ENCODE results near the gene B4GAT1.
"Not testable (repeated sequence)": the region's sequence is repeated elsewhere in the genome, so short reads cannot be mapped to it uniquely, and the experiment has no call there.

The B4GAT1 gene

DNA sequence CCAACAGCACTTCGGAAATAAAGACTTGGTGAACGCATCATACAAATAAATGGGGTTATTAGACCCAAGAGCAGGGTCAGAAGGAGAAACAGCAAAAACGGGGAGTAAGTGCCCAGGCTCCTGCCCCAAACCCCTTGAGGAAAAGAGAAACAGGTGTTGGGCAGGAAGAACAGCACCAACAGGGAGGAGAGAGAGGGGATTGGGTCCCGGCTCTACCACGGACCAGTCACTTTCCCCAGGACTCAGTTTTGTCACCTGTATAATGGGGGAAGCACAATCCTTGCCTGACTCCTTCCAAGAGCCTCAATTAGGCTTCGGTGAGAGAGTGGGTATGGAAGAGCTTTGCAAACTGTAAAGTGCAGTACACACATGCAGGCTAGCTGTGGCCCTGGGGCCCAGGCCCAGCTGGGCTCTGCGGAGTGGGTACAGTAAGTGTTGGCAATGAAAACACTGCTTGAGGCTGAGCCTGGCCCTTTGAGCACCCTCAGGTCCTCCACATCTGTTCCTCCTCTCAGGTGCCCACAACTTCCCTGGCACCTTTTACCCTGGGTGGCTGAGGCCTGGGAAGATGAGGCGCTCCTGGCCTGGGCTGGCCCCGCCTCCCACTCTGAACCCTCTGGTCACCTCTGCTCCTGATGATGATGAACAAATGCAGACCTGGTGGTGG is 15.2 kb upstream of the B4GAT1 start:
- DNase-seq = no peak

DNA sequence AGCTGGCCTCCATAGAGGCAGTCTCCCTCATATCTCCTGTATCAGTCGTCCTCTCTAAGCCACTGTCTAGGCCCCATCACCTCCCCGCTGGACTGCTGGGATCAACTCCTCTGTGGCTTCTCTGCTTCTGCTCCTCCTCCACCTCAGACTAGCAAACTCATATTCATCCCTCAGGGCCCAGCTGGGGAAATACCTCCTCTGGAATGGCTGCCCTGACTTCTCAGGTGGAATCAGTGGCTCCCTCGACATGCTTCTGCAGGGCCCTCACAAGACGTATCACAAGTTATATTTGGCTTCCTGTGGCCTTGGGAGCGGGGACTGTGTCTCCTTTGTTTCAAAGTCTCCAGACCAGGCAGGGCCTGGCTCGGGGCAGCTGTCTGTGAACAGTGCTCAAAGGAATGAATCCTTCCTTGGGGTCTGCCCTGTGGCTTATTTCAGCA is 14.1 kb upstream of the B4GAT1 start:
- DNase-seq = no peak

DNA sequence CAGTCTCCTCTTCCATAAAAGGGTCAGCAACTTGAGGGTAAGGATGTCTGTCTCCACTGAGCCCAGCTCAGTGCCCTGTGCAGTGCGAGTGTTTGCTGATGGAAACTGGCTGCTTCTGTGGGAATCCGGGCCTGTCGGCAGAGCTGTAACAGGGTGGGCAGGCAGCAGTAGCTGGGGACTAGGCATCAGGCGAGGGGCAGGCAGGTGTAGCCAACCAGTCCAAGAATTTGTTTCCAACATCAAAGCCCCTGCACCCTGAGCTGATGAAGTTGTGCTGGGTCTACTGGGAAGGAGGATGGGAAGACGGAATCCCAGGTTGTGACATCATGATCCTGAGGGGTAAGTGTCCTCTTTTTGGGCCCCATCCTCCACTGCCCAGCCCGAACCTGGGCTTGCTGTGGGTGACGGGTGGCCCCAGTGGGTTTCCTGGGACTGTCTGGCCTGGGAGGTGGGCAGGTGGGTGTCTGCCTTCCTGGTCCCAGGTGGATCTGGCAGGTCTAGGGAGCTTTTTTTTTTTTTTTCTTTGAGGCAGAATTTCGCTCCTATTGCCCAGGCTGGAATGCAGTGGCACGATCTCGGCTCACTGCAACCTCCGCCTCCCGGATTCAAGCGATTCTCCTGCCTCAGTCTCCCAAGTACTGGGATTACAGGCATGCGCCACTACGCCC is 13.1 kb upstream of the B4GAT1 start:
- no peak for DNase-seq

DNA sequence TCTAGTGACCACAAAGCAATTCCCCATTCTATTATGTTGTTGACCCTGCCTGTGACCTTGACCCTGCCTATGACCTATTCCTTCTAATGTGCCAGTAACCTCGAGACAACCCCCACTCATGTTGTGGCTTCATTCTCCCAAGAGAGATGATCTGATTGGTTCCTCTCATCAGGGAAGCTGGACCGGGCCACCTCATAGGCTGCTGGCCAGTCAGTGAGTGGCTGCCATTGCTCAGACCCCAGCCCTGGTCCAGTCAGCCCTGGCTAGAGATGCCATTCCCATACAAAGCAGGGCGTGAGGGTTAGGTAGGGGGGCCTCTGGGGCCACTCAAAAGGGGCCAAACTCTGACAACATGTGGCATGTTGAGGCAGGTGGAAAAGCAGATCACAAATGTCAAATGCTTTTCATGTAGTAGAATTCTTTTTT is 12.2 kb upstream of the B4GAT1 start:
- DNase-seq = no peak

DNA sequence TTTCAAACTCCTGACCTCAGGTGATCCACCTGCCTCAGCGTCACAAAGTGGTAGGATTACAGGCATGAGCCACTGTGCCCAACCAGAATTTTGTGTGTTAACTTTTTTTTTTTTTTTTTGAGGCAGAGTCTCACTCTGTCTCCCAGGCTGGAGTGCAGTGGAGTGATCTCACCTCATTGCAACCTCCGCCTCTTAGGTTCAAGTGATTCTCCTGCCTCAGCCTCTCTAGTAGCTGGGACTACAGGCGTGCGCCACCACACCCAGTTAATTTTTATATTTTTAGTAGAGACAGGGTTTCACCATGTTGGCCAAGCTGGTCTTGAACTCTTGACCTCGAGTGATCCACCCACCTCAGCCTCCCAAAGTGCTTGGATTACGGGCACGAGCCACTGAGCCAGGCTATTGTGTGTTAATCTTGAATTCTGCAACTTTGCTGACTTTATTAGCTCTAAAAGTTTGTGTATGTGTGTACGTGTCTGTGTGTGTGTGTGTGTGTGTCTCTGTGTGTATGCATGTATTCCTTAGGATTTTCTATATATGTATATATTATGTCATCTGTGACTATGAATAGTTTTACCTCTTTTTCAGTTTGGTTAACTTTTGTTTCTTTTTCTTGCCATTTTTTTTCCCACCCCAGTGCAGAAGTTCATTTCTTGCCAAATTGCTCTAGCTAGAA is 3.3 kb upstream of the B4GAT1 start:
- DNase-seq = not testable (repeated sequence)

DNA sequence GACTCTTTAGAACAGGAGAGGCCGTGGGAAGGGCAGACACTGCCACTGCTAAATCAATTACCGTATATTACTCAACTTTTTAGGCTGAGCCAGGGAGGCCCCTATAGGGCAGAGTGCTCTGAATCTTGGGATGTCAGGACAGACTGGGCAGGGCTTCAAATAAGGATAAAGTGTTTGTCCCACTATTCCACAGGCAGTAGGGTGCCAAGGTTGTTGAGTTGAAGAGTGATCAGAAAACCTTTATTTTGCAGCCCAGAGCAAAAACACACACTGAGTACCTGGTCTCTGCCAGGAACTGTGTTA is 1.6 kb upstream of the B4GAT1 start:
- no peak for DNase-seq

DNA sequence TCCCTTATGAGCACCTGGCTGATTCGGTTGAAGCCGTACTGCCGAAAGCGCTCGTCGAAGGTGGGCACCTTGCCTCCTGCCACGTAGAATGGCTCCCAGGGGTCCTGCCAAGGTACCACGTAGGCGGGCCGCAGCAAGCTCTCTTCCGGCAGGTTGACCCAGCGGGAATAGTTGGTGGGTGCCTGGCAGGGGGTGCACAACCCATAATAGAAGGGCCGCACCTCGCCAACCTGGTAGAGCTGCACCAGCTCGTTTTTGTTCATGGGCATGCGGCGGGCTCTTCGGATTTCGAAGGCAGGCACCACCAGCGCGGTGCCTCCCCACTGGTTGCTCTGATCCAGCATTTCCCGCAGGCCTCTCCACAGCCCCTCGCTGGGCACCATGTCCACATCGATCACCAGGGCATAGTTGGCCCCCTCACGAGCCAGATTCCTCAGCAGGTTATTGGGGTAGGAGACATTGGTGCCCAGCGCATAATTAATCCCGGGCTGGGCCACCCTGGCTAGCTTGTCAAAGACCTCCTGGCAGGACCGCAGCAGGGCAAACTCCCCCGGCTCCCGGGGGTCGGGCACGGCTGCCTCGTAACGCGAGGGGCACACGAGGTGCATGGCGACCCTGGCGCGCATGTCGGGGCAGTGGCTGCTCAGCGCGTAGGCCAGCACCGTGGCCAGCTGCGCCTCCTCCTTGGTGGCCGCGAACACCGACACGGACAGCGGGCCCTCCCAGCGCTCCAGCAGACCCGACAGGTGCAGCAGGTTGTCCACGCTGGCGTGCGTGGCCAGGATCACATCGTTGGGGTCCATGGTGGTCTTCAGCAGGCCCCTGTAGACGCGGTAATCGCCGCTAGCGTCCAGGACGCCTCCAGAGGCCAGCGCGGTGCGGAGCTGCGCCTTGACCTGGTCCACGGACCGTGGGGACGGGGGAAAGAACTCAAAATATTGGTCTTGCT is 679 bp downstream of the B4GAT1 start:
- DNase-seq = peak; percentile 68

DNA sequence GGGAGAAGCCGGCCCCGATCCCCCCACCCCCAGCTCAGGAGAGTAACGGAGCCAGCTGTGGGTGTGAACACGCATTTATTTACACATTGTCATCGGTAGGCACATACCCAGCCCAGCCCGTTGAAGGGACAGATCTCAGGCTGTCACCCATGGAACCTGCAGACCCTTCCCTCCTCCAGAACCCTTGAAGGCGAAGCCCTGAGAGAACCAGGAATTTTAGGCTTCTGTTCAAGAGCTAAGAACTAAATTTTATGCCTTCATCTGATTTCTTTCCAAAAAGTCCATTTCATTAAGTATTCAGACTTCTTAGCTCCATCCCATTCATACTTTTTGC is 2.1 kb downstream of the B4GAT1 start:
- no peak for DNase-seq

DNA sequence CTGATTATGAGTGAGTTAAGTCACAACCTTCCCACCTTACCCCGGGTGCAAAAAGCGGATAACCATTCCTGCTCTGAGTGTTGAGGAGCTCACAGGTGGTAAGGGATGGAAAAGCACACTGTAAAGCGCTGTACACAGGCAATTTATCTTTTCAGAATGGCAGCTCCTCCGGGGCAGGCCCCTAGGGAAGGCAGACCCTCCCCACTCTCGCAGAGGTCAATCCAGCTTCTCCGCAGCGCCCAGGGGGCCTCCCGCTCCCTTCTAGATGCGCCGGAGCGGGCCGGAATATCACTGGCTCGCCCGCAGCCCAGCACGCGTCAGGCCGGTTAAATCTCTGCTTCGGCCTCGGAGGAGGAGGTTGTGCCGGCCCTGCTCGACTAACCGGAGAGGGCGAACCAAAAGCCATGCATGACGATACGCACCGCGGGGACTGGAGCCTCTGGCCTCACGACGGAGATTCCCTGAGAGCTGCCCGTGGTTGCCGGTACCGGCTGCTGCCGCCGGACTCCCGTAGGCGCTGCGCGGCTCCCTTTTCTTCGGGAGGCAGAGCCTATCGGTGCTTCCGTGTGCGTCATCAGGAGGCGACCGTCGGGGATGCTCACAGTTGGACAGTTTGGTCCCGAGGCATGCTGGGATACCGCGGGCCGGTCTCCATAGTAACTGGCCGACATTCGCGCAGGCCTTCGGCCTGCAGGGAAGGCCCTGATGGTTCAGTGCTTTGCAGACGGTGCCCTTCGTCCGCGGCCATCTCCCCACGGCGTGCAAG is 2.7 kb downstream of the B4GAT1 start, which contains the start of gene BRMS1:
Gene BRMS1 (minus strand): TSS at position 555 of the 766 bp plus-strand sequence. CDS start 2,870 bp downstream, outside the sequence.
- peak; percentile 98 for DNase-seq

DNA sequence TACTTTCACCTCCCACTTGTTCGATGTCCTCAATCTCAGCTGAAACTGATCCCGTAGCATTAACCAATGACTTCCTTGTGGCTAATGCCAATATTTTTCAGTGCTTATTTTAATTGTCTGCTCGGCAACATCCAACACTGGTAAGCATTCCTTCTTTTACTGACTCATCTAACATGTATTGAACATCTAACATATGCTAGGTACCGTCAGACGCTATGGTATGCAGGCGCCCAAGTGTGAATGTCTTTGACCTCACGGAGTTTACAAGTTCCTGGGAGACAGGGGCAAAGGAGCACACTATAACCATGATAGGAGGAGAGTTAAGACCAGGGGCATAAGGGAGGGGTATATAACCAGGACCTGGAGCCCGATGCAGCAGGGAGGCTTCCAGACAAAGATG is 4.3 kb downstream of the B4GAT1 start:
- DNase-seq = no peak

DNA sequence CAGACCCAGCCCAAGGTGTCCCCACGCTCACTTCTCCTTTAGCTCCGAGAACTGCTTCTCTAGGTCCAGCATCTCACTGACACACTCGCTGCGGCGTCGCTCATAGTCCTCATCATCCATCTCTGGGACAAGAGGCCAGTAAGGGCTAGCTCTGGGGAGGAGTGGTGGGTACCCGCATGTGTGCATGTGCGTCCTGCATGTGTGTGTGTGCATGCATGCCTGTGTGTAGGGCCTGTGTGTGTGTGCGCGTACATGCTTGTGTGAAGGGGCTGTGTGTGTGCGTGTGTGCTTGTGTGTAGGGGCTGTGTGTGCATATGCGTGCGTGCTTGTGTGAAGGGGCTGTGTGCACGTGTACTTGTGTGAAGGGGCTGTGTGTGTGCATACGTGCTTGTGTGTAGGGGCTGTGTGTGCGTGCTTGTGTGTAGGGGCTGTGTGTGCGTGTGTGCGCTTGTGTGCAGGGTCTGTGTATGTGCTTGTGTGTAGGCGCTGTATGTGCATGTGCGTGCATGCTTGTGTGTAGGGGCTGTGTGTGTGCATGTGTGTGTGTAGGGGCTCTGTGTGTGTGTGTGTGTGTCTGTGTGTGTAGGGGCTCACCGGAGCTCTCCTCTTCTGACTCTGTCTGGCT is 5.8 kb downstream of the B4GAT1 start:
- DNase-seq = no peak

DNA sequence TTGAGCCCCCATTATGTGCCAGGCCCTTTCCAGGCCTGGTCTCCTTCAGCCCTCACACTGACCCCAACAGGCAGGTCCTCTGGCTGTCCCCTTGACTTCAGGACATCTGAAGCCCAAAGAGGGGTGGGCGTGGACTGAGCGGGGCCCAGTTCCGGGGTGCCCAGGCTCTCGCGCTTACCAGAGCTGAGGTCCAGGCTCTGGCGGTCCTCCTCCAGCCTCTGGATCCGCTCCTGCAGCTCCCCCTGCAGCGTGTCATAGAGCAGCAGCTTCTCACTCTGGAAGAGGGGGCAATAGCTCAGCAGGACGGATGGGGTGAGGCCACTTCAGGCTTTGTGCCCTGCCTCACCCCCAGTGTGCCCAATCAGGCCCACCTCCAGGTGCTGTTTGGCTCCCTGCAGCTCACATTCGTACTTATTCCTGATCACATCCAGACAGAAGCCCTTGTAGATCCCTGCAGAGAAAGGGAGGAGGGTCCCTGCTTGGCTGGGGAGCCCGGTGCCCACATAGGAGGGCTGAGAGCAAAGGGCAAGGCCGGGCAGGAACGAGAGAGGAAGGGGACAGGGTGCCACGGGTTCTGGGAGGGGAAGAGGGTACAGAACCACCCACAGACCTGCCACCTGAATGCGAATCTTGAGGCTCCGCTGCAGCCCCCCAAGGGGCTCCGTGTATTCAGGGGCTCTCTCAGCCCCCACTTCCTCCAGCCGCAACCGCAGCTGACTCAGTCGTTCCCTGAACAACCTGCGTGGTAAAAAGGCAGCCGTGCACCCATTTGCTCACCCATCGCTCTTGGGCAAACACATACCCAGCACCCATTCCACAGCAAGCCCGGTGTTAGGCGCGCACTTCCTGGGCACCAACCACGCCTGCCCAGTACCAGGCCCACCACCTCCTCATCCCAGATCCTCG is 6.6 kb downstream of the B4GAT1 start:
- DNase-seq = no peak

DNA sequence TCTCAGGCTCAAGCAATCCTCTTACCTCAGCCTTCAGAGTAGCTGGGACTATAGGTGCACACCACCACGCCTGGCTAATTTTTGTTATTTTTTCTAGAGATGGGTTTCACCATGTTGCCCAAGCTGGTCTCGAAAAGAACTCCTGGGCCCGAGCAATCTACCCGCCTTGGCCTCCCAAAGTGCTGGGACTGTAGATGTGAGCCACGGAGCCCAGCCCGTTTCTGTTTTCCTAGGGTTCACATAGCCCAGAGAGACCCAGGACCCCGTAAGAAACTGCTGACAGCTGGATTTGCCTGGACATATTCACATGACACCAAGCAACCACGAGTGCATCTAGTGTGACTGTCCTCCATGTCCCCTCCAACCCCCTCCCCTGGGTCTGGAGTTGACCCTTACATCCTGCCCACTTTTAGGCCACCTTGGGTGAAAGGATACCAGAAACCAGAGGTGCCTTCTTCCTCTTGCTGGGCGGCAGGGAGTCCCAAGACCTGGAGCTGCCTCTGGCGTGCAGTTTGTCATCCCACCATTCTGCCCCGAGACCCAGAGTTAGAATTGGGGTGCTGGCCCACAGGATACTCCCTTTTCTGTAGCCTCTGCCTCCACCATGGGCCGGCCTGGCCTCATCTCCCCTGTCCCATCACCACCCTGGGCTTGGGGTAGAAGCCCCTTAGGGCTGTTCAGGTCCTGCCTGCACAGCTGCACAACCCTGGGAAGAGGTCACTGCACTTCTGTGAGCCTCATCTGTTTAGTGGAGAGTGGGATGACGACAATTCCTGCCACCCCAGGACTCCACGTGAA is 7.5 kb downstream of the B4GAT1 start:
- no peak for DNase-seq

DNA sequence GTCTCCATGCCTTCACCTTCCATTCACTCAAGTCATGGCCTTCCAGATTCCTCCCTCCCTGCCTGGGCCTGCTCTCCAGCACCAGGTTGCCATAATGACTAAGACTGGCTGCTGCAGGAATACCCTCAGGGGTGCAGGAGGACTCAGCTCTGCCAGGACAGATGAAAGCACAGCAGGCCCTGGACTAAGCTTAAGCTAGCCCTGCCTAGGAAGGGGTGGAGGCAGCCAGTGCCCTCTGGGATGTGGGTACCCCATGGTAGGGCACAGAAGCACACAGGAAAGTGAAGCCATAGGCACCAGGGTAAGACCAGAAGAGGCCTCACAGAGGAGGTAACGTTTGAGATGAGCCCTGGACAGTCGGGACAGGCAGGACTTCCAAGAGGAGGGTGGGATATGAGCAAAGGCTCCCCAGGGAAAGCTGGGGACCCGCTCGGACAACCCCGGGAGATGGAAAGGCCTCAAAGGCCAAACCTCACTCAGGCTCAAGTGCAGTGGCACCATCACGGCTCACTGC is 8.2 kb downstream of the B4GAT1 start:
- no peak for DNase-seq

DNA sequence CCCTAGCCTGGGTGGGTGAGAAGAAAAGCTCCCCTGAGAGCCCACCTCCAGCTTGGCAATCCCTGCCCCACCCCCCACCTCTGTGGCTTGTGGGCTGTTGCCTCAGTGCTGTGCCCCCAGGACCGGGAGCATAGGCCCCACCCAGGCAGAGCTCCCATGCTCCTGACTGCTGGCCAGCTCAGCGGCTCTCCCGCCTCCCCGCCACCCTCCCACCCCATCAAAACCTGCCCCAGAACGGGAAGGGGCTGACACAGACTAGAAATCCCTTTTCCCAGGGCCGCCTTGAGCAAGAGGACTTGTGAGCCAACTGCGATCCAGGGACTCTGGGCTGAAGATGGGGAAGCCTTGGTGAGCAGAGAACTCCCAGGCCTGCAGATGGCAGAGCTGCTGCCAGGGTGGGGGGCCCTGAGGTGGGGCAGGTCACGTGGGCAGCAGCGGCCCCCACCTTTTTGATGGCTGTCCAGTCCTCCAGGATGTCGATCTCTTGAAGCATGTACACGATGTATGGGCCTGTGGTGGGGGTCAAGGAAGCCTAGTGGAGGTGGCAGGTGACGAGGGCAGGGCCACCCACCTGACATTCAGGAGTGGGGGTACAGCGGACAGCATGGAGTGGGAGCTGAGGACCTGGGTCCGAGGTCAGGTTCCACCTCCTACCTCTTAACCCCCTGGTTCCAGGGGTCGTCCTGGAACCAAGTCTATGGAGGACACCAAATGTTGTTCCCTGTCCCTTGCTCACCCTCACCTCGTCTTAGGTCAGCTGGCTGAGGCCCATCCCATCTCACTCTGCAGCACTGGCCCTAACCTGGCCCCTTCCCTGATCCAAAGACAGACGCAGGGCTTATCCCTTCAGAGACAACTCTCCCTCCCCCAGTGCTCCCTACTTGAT is 8.9 kb downstream of the B4GAT1 start:
- no peak for DNase-seq

DNA sequence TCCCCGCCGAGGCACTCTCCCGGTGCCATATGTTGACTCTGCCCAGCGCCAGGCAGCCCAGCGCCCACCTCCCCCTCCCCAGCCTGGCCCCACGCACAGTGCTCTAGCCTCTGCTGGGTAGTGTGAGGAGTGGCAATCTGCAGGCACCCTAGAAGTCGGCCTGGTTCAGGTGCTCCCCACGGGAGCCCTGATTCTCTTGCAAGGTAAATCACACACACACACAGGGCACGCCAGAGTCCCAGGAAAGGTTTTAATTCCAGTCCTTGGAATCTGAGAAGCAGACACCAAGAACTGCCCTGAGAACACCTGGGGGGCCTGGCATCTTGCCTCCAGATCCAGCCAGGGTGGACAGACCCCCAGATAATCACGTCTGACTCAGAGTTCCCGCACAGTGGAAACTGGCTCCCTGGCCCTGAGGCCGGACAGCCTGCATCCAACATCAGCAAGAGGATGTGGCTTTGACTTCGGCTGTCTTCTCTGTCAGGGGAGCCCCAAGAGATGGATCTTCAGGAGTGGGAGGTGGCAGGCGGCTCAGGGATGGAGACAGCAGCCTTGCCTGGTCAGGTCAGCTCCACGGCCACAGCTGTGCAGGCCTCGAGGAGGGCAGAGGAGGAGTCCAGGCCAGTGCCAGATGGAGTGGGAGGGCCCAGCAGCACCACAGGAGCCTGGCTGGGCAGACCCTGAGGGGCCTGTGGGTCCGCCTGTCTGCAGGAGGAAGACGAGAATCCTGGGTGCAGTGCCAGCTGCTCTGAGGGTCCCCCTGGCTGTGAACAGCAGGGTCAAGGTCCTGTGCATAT is 10.1 kb downstream of the B4GAT1 start:
- DNase-seq = peak; percentile 88

DNA sequence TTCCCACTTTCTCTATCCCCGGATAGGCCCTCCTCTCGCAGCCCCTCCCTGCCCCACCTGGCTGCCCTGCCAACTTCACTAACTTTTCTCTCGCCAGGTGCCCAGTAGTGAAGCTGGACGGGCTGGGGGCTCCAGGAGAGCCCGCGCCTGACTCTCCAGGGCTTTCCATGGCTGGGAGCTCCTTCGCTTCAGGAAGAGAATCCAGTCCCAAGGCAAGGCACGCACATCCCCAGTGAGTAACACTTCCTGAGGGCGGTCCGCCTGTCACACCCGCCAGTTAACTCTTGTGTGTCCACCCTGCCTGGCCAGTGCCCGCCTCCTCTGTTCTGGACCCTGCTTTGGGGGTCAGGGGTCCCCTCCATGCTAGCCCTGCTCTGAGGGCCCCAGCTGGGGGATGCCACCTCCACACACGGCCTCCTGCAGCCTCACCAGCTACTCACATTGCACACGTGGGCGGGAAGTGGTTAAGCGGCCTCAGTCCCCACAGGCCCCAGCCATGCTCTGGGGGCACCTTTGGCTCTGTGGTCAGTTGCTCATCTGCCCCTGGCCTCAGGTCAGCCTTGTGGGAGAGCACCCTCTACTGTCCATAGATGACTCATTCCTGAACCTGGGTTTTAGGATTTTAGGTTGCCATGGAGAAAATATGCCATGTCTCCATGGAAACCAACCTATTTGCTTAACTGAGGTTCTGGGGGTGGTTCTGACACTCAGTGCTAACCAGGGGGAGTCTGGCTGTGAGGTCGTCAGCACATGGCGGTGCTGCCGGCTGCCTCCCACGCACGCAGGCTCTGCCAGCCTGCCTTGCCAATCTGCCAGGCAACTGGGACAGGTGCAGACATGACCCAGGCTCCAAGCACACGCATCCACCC is 11.0 kb downstream of the B4GAT1 start, which contains the start of gene RIN1:
Gene RIN1 (minus strand): TSS at position 201 of the 869 bp plus-strand sequence. CDS start 32 bp downstream, at position 169.
- DNase-seq = peak; percentile 94
